ENCODE measurements around the gene FAM186B.
"Not testable (repeated sequence)": the region's sequence is repeated elsewhere in the genome, so short reads cannot be mapped to it uniquely, and the experiment has no call there.

FAM186B gene, protein sequence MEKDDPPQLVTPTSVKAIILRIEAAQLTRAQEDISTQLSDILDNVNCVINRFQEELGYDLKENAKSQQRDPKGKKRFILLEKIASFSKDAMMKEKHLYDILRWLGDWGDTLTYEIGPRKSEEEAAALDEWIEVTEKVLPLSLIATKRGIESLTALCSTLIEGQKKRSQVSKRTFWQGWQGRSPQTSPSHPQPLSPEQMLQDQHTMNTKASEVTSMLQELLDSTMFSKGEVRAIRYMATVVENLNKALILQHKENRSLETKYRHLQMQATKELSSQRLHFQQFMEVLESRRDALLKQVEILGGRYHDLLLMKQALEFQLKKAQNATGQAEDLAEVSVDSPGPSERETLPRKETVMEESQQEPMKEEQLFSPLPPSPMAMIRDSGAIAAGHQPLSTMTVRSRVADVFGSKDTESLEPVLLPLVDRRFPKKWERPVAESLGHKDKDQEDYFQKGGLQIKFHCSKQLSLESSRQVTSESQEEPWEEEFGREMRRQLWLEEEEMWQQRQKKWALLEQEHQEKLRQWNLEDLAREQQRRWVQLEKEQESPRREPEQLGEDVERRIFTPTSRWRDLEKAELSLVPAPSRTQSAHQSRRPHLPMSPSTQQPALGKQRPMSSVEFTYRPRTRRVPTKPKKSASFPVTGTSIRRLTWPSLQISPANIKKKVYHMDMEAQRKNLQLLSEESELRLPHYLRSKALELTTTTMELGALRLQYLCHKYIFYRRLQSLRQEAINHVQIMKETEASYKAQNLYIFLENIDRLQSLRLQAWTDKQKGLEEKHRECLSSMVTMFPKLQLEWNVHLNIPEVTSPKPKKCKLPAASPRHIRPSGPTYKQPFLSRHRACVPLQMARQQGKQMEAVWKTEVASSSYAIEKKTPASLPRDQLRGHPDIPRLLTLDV
- total RNA-seq: 0 to 0.14 reads per million in 2 donors

DNA sequence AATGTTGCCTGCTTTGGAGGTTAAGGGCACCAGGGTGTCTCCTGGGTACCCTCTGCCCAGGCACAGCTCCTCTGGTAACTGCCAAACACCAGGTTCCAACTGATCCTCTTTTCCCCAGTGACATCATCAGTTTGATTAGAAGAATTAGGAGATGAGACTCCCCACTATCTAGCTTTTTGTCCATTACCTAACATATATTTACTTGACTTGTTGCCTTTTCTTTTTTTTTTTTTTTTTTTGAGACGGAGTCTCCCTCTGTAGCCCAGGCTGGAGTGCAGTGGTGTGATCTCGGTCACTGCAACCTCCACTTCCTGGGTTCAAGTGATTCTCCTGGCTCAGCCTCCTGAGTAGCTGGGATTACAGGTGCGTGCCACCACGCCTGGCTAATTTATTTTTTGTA, at the start of gene FAM186B:
FAM186B (minus strand) TSS at position 101 of the 400 bp plus-strand sequence. CDS start 162 bp downstream, outside the sequence.
- not testable (repeated sequence) for DNase-seq

DNA sequence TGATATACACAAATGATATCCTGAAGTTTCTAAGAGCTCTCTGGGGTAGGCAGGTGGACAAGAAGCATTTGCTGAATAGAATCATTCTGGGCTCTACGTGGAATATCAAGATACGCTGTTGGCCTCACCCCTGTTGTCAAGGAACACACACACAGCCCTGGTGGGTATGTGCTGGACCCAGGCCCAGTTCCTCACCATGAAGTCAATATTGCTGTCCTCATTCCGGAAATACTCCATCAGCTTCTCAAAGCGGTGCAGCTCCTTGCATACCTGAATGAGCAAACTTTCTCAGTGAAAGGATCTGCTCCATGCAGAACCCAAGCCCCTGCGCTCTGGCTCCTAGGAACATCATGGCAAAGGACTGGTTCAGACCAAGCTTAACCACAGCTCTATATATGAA, 49.3 kb upstream of the FAM186B start:
- DNase-seq: no peak

DNA sequence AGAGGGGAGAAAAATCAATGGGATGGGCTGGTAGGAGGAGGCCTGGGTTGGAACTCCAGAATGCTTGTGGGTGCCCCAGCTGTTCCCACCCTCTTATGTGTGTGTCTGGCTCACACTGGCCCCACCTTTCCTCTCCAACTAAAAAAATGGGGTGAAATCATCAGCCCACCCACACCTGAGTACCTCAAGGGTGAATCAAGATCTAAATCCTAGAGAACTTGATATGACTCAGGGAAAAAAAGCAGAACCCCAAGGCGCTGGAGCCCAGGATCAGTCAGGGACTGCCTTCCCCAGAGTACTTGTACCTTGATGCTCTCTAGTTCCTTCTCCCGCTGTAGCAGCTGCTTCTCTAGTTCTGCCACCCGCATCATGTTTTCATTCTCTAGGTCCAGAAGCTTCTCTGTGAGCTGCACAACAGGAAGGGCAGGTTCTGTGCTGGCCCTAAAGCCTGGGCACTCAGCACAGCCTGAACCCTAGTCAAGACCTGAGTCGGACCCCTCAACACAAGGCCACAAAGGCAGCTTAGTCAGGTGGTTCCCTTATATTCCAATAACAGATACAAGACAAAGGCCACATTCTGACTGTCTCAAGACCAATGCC, 47.6 kb upstream of the FAM186B start:
- no peak for DNase-seq

DNA sequence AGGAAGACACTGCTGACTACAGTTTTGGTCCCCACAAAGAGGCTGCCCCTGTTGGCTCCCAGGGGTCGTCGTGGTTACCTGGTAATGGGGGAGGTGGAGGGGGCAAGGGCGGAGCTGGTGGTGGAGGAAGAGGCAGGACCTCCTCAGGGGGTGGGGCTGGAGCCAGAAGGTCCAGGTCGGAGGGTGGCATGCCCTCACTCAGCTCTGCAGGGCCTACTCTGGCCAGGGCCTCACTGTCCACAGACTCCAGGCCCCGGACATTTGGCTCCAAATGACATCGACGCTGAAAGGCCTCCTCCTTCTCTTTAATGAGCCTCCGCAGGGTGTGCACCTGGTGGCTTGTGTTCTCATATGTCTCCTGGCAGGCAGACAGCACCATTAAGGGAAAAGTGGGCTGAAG, 46.4 kb upstream of the FAM186B start:
- no peak for DNase-seq

DNA sequence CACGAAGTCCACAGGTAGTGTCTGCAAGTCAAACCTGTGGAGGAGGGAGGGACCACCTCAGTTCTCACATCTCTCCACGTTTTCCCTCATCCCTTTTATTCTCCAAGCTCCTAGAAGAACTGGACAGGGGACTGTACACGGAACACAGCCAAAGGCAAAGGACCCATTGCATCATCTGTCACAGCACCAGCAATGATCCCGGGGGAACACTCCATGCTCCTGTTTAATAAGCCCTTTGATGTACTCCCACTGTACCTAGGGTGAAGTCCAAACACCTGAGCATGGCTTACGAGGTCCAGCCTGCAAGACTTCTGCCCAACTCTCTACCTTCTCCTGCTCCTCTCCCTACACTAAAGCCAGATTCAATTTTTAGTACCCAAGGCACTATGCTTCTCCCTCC, 44.5 kb upstream of the FAM186B start:
- no peak for DNase-seq

DNA sequence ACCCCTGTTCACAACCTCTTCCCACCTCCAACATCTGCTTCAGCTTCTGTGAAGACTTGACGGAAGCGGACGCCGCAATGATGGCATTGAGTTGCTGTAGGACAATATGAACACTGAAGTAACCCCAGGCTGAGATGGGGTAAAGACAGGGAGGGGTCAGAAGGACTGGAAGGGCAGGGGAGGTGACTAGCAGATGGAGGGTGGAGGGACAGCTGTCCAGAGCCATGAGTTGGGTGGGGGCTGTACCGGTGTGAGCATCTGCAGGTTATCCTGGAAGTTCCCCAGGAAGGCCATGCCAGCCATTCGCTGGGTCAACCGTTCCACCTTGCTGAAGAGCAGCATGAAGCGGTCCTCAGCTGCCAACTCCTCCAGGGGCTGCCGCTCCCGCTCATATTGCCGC, 44.0 kb upstream of the FAM186B start:
- no peak for DNase-seq

DNA sequence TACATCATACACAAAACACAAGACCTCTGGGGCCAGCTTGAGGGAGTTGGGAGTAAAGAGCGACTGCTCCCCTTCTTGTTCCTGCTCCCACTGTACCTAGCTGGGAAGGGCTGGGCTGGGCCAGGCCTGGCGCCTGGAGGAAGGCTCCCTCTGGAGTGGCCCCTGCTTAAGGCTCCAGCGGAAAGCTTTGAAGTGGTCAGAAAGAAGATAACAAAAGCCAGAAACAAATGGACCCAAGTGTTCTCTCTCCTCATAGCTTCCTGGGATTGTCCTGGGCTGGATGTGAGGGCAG, 43.2 kb upstream of the FAM186B start:
- DNase-seq: no peak

DNA sequence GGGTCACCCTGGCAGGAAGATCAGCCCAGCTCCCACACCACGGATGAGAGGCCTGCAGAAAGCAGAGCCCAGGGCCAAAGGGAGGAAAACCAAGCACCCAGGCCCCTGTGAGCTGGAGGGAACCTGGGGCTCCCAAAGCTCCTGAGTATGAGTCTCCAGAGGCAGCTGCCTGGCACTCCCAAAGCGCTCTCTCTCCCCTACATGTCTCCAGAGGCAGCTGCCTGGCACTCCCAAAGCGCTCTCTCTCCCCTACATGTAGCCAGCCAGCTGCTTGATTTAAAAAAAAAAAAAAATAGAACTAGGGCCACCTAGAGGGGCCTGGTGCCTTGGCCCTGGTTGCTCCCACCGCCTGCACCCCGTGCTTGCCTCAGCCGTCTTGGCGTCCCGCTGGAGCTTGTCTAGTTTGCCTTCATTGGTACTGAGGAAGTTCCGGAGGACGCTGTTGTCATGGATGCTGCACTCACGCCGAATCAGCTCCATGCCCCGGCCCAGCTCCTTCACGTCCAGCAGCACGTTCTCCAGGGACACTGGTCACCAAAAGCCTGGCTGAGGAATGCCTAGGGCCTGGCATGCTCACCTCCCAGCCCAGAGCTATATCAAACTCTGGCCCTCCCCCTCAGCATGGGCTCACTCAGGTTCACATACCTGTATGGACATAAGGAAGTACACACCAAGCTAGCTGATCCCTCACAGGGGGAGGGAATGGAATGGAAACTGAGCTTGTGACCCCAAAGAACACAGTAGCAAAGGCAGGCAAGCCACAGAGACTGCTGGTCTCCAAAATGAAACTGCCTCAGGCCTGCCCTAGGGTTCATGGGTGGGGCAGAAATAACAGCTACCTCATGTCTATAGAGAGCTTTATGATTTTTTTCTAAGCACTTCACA, 42.6 kb upstream of the FAM186B start:
- DNase-seq: no peak

DNA sequence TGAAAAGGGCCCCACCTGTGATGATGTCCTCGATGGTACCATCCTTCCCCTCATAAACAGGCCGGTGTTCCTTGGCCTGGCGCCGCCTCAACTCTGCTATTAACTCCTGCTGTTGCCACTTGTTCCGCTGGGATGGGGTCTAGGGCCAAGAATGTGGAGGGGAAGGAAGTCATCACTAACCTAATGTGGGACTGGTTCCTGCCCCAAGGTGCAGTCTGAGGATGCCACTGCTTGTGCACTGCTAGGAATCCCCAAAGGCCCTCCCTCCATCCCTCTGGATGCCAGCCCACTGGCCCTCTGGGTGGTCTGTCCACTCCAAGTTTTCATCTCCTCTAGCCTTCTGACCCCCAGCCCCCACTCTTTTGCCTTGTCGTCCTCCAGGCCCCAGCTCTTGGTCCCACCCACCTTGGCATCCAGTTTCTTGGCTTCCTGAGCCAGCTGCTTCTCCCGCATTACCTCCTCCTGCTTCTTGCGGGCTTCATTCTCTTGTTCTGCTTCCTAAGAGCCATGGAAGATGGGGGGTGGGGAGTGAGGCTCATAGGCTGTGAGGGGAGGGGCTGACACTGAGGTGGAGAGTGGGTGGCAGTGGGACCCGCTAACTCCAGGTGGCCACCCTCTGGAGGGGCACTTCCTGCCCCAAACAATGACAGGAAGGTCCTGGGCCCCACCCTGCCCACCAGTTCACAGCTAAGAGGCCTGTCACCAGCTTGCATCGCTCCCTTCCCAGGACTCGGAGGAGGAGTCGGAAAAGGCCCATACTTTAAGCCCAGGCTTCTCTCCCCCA, 41.6 kb upstream of the FAM186B start:
- DNase-seq: no peak

DNA sequence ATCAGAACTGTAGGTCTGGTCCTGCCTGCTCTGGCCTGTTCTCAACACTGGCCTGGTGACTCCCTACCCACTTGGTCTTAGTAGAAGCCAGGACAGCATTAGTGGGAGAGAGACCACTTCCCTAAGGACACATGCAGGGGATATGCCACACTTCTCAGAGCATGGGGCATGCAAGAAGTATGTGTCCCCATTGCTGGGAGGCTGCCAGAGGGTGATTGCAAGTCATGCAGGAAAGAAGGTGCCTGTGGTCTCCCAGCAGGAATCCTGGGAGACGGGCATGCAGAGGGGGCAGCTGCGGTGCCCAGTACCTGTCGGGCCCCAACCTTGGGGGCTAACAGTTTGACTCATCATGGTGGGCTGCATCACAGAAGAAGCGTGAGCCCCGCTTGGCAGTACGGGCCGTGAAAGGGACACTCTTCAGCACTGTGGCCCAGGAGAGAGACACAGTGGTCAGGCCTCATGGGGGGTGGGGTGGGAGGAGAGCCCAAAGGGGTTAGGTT, 40.9 kb upstream of the FAM186B start:
- no peak for DNase-seq

DNA sequence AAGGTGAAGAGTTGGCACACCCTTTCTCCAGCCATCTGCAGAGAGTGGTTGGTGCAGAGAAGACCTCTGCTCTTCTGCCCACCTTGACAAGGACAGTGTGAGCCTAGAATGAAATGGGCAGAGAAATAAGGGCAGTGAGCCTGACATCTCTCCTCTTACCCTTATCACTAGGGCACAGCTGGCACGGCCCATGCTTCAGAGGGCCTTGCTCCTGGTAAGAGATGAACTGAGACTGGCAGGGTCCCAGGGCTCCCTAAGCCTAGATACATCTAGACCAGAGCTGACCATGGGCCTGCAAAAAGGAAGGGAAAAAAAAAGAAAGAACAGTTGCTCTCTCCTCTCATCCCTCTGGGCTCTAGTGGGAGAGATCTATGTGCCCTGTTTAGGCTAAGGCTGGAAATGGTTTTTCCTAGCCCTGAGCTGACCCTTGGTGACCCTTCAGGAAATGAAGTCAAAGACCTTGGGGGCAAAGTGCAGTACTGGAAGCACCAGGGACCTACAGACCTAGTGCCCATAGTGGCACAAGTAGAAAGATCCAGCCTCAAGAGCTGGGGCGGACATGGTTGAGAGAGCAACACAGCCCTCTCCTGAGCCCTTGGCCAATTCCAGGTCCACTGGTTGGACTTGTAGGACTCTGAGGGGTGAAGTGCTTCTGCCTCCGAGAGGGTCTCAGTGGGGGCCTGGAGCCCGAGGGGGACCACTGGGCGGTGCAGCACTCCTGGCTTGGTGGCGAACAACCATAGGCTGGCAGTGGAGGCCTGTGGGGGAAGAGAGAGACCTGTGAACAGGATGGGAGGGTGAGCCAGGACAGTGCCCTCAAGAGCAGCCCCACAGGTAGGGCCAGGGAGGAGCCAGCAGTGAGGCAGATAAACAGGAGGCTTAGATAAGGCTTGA, 40.0 kb upstream of the FAM186B start:
- DNase-seq: no peak

DNA sequence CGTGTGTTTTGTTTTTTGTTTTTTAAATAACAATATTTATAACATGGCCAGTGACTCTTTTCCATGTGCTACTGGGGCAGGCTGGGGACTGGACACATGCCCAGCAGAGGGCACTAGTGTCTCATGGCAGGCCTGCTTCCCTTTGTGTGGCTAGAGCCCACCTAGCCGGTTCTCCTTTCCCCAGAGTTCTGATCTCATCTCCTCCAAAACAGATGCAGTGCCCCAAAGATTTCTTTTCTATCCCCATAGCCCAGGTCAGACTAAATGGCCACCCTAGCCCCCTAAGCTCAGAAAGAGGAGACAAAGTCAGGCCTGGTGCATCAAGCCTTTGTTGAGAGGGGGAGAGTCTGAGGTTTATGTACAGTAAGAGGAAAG, 39.2 kb upstream of the FAM186B start:
- DNase-seq: peak; percentile 80

DNA sequence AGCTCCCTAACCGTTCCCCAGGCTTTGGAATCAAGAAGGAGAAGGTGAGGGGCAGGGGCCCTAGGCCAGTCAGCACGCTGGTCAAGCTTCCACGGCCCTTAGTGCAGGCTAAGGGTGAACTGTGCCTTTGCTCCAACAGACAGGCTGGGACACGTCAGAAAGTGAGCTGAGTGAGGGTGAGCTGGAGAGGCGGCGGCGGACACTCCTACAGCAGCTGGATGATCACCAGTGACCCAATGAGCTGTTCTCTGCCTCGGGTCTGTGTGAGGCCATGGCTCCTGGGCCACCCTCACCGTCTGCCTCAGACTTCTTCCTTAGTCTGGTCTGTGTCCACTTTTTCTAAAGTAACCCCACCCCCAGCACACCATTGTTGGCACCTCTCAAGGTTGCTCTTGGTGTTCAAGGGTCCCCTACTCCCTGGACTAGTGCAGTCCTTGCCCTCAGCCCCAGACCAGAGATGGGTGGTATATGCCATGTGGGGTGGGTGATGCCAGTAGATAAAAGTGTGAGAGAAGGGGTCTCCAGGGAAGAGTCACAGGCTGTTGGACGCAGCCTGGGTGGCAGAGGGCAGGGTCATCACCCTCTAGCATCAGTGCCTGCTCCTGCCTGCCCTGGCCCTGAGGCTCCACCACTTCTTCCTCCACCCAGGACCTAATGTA, 38.7 kb upstream of the FAM186B start:
- DNase-seq: no peak

DNA sequence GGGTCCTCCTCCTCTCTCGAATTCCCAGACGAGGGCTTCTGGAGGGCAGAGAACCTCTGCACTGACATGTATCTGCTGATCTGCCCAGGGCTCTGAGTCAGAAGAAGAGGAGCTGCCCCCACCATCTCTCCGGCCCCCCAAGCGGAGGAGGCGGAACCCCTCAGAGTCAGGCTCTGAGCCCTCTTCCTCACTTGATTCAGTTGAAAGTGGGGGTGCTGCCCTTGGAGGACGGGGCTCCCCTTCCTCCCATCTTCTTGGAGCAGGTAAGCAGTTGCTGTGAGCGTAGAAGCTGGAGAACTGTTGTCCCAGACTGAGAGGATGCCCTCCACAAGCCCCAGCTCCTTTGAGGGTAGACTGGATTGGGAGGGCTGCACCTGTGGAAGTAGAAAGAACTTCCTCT, 37.7 kb upstream of the FAM186B start:
- no peak for DNase-seq

DNA sequence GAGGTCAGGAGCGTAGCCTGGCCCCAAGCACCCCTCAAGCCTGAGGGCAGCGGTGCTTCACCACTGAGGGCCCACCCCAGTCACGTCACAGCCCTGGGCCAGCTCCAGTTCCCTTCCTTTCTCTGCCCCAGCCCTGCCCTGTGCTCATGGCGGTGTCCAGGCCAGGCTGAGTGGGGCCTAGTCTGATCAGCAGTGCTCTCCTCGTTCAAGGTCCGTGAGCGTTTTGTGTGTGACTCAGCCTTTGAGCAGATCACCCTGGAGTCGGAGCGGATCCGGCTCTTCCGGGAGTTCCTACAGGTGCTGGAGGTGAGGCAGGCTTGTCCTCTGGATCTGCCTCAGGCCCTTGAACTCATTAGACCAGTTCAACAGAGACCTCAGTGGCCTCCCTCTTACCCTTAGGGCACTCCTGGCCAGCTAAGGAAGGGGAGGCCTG, 36.9 kb upstream of the FAM186B start:
- no peak for DNase-seq

DNA sequence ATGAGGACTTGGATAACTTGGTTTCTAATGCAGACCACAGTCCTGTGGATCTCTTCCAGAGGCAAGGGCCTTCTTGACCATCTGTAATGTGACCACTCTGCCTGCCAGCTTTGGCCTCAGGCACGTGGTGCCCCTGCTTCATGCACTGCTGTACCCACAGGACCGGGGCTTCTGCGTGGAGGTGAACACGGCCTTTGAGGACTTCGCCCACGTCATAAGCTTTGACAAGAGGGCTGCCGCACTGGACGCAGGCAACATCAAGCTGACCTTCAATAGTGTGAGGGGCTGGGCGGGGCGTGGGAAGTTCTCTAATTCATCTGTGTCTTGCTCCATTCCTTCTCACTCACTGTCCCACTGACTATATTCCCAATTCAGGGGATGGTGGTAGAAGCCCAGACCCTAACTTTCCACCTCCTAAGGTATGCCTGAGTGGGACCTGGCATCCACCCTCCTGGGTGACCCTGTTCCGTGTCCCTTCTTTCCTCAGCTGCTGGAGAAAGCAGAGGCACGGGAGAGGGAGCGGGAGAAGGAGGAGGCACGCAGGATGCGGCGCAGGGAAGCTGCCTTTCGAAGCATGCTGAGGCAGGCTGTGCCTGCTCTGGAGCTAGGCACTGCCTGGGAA, 36.4 kb upstream of the FAM186B start:
- no peak for DNase-seq

DNA sequence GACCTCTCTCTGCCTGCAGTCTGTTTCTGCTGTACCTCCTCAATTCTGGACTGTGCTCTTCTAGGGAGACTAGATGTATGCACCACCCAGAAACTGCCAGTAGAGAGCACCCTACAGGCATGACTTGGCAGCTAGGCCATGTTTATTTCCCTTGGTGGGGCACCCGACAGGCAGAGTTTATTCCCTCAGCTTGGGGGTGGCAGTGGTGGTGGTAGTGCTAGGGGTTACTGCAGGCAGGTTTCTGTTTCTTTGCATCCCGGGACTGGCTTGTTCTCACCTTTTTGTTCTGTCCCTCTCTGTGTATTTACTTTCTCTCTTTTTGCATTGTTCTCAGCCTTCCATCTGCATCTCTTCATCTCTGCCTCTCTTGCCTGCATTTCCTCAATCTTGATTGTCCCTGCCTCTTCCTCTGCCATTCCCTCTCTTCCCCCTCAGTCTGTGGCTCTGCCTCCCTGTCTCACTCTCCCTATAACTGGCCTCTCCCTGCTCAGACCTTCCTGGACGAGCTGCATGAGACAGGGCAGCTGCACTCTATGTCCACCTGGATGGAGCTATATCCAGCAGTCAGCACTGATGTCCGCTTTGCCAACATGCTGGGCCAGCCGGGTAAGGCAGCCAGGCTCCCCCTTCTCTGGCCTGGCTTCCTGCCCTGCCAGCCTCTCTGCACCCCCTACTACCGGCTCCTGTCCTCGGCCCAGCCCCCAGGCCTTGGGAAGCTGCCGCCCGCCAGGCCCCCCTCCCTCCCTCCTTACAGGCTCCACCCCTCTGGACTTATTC, 31.7 kb upstream of the FAM186B start:
- peak; percentile 18 for DNase-seq

DNA sequence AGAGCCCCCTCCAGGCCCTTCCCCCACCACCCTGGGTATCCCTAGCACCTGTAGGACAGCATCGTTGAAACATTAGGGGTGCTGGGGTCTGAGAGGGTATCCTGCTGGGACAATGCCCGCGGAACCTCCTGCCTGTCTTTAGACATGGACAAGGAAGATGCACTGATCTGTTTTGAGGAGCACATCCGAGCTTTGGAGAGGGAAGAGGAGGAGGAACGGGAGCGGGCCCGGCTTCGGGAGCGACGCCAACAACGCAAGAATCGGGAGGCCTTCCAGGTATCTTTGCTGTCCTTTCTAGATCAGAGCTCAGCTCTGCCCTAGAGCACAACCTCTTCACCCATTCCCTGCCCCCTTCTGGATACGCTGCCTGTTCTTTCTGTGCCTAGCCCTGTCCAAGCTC, 31.1 kb upstream of the FAM186B start:
- DNase-seq: no peak

DNA sequence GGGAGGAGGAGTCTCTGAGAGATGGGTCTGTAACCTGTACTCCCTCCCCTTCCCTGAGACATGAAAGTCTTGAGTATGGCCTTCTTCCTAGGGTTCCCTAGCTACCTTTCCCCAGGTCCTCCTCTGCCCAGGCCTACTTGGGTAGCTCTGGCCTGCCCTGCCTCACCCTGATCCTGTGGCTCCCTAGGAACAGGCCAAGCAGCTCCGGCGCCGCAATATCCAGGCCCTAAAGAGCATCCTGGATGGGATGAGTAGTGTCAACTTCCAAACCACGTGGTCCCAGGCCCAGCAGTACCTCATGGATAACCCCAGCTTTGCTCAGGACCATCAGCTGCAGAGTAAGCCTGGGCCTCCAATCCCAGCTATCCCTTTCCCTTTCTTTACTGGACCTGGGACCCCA, 30.2 kb upstream of the FAM186B start:
- DNase-seq: no peak
